Measurements from ENCODE around the gene RASSF3. TPM values are rescaled to one million over a fixed set of nuclear protein-coding genes. Genes with fewer than 3 reads are reported as not detected.

RASSF3 gene
- polyA plus RNA-seq, 1 donor (not counting 4 experiments of a cell fraction or from before 2014, with no cell fraction given): 9.6 TPM

DNA sequence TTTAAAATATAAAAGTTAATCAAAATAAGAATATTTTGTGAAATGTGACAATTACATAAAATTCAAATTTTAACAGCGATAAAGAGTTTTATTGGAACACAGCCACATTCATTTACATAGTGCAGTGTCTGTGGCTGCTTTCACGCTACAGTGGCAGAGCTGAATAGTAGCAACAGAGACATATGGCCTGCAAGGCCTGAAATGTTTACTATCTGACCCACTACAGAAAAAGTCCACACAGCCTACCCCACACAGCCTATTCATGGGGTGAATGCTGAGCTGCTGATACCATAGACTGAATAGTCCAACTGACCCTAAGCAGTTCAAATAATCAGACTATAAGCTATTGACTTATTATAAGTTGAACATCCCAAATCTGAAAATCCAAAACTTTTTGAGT, 135.7 kb downstream of the RASSF3 start:
- Histone ChIP-seq H3K9me3 (ENCODE audit: control insufficient read depth, low read depth, low read length) (no peaks in the 10 kb centered on the region), H3K4me2 (ENCODE audit: control insufficient read depth, extremely low read depth, insufficient read depth, low read depth, low read length) (no peak overlapping the region), H3K4me3 (ENCODE audit: control insufficient read depth in 2 of 3, extremely low read depth in 1 of 3, insufficient read depth in 2 of 3, low read depth in 1 of 3, low read length in 3 of 3) (no peak overlapping the region), H4K20me1 (ENCODE audit: control insufficient read depth, extremely low read depth, insufficient read depth, low read length) (no peaks in the 10 kb centered on the region), H3K79me2 (ENCODE audit: control insufficient read depth, insufficient read depth, low read length) (no peaks in the 10 kb centered on the region), H3K27ac (ENCODE audit: control insufficient read depth, insufficient read depth, low read length) (no peak overlapping the region), H3K4me1 (ENCODE audit: control insufficient read depth, extremely low read depth, insufficient read depth, low read length) (peaks cover 36% of the 10 kb centered on the region), H3K27me3 (ENCODE audit: control insufficient read depth, extremely low read depth, insufficient read depth, low read length) (no peaks in the 10 kb centered on the region), H3K9ac (ENCODE audit: control insufficient read depth, extremely low read depth, insufficient read depth, low read length) (no peak overlapping the region), H3K36me3 (ENCODE audit: control insufficient read depth in 2 of 2, extremely low read depth in 1 of 2, insufficient read depth in 2 of 2, low read length in 2 of 2) (peaks cover 10 to 37% of the 10 kb centered on the region in 2 experiments), H2AFZ (ENCODE audit: control insufficient read depth, low read length) (no peak overlapping the region), H3K9me1 (ENCODE audit: control insufficient read depth, extremely low read depth, insufficient read depth, low read length) (no peaks in the 10 kb centered on the region)
- dilution Hi-C loops (cut with MboI; ENCODE audit: extremely low pct_ligation_motif_present, low sequenced_read_pairs): no loop called here
- TF ChIP-seq EZH2 (IDR thresholded peaks at IDR 0.05; ENCODE audit: low read length): no peak
- TF ChIP-seq, protein P1, sequence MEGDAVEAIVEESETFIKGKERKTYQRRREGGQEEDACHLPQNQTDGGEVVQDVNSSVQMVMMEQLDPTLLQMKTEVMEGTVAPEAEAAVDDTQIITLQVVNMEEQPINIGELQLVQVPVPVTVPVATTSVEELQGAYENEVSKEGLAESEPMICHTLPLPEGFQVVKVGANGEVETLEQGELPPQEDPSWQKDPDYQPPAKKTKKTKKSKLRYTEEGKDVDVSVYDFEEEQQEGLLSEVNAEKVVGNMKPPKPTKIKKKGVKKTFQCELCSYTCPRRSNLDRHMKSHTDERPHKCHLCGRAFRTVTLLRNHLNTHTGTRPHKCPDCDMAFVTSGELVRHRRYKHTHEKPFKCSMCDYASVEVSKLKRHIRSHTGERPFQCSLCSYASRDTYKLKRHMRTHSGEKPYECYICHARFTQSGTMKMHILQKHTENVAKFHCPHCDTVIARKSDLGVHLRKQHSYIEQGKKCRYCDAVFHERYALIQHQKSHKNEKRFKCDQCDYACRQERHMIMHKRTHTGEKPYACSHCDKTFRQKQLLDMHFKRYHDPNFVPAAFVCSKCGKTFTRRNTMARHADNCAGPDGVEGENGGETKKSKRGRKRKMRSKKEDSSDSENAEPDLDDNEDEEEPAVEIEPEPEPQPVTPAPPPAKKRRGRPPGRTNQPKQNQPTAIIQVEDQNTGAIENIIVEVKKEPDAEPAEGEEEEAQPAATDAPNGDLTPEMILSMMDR (optimal IDR thresholded peaks at IDR 0.05 in 1 of 3, IDR thresholded peaks at IDR 0.05 in 1 of 3, conservative IDR thresholded peaks at IDR 0.05 in 1 of 3; ENCODE audit: extremely low read depth in 1 of 3, insufficient read depth in 2 of 3, low read length in 3 of 3): no peak
- FAIRE-seq (no peak), DNase-seq (ENCODE audit: low read depth, low spot score) (no peak)

DNA sequence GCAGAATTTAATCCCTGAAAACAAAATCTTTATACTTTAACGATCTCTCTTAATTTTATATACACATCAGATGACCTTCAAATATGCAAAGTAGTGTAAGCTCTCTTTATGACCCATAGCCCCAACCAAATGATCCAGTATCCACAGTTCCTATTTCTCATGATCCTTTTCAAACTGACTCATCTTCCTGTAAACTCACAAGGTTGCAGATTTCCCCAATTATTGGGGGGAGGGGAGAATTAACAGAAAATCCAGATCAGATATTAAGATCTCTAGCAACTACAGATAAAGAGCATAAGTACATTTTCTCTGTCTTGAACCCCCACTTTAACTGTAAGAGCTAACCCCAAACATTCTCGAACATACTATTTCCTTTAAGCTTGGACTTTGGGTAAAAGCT, 136.4 kb downstream of the RASSF3 start:
- FAIRE-seq: peak; percentile 43
- Histone ChIP-seq H3K4me1 (ENCODE audit: control insufficient read depth, extremely low read depth, insufficient read depth, low read length) (peaks cover 36% of the 10 kb centered on the region), H3K4me2 (ENCODE audit: control insufficient read depth, extremely low read depth, insufficient read depth, low read depth, low read length) (peak overlapping the region; percentile 53), H3K9me1 (ENCODE audit: control insufficient read depth, extremely low read depth, insufficient read depth, low read length) (no peaks in the 10 kb centered on the region), H3K79me2 (ENCODE audit: control insufficient read depth, insufficient read depth, low read length) (no peaks in the 10 kb centered on the region), H3K9me3 (ENCODE audit: control insufficient read depth, low read depth, low read length) (no peaks in the 10 kb centered on the region), H3K27me3 (ENCODE audit: control insufficient read depth, extremely low read depth, insufficient read depth, low read length) (no peaks in the 10 kb centered on the region), H4K20me1 (ENCODE audit: control insufficient read depth, extremely low read depth, insufficient read depth, low read length) (no peaks in the 10 kb centered on the region), H2AFZ (ENCODE audit: control insufficient read depth, low read length) (peak overlapping the region; percentile 21), H3K4me3 (ENCODE audit: control insufficient read depth in 2 of 3, extremely low read depth in 1 of 3, insufficient read depth in 2 of 3, low read depth in 1 of 3, low read length in 3 of 3) (no peak overlapping the region), H3K36me3 (ENCODE audit: control insufficient read depth in 2 of 2, extremely low read depth in 1 of 2, insufficient read depth in 2 of 2, low read length in 2 of 2) (peaks cover 9 to 37% of the 10 kb centered on the region in 2 experiments), H3K9ac (ENCODE audit: control insufficient read depth, extremely low read depth, insufficient read depth, low read length) (no peak overlapping the region), H3K27ac (ENCODE audit: control insufficient read depth, insufficient read depth, low read length) (peak overlapping the region; percentile 52)
- TF ChIP-seq, protein P1 (optimal IDR thresholded peaks at IDR 0.05 in 1 of 3, IDR thresholded peaks at IDR 0.05 in 1 of 3, conservative IDR thresholded peaks at IDR 0.05 in 1 of 3; ENCODE audit: extremely low read depth in 1 of 3, insufficient read depth in 2 of 3, low read length in 3 of 3): no peak
- no peak for TF ChIP-seq EZH2 (IDR thresholded peaks at IDR 0.05; ENCODE audit: low read length)
- dilution Hi-C loops (cut with MboI; ENCODE audit: extremely low pct_ligation_motif_present, low sequenced_read_pairs): no loop called here
- no peak for DNase-seq (ENCODE audit: low read depth, low spot score)

Small RNAs within 50 kb of the gene (small RNA-seq; reads per million reads assigned to genes)
- gene MIR548C (ENCODE audit: insufficient read length in 3 of 3, low read depth in 3 of 3, low replicate concordance in 1 of 3) (0 reads per million in 3 experiments), gene MIR548Z (ENCODE audit: insufficient read length in 3 of 3, low read depth in 3 of 3, low replicate concordance in 1 of 3) (0 reads per million in 3 experiments), gene RF00137 (ENCODE audit: insufficient read length in 3 of 3, low read depth in 3 of 3, low replicate concordance in 1 of 3) (0 reads per million in 3 experiments)

Other genes starting within 250 kb of the RASSF3 start
- 0.03 to 0.18 TPM (median 0.14 TPM) in 3 replicates for gene C12orf56, start 219.7 kb upstream of the RASSF3 start, polyA plus RNA-seq
- gene XPOT, start 206.1 kb upstream of the RASSF3 start, polyA plus RNA-seq: 53.6 to 93.8 TPM (median 65.5 TPM) in 3 replicates
- 9.3 to 19.1 TPM (median 9.4 TPM) in 3 replicates for gene TBK1, start 158.4 kb upstream of the RASSF3 start, polyA plus RNA-seq
- 48.4 to 57.8 TPM (median 57.8 TPM) in 3 replicates for gene GNS, start 148.9 kb downstream of the RASSF3 start, polyA plus RNA-seq
- 0.41 to 0.54 TPM (median 0.50 TPM) in 3 replicates for gene TBC1D30, start 214.2 kb downstream of the RASSF3 start, polyA plus RNA-seq

All from keratinocyte (primary cell).